H9 (cell line): Measurements from ENCODE around the gene GHR. TPM values are rescaled to one million over a fixed set of nuclear protein-coding genes. Genes with fewer than 3 reads are reported as not detected.

Experiments
- DNase-seq: peaks from one replicate; pipeline ENCODE4 v3.0.0-alpha.2; 2017
- H2AFZ ChIP-seq: one replicate; pipeline ENCODE4 v1.6.1; 2013; ENCODE audit warnings: mild to moderate bottlenecking, low read length, control low read depth, moderate library complexity
- H2AK5ac ChIP-seq: 2 replicates; pipeline ENCODE4 v1.6.1; 2013; ENCODE audit warnings: low read length, control low read depth, mixed read lengths; ENCODE audit not compliant: insufficient read length
- H2BK120ac ChIP-seq: one replicate; pipeline ENCODE4 v1.6.1; 2013; ENCODE audit warnings: low read depth, mild to moderate bottlenecking, low read length, control low read depth, inconsistent platforms; ENCODE audit not compliant: poor library complexity, severe bottlenecking
- H2BK12ac ChIP-seq: 2 replicates; pipeline ENCODE4 v1.6.1; 2013; ENCODE audit warnings: low read length, control low read depth, mixed read lengths, low read depth; ENCODE audit not compliant: insufficient read length
- H2BK15ac ChIP-seq: 2 replicates; pipeline ENCODE4 v1.6.1; 2013; ENCODE audit warnings: low read depth, low read length, control low read depth
- H2BK20ac ChIP-seq: one replicate; pipeline ENCODE4 v1.6.1; 2013; ENCODE audit warnings: low read depth, mild to moderate bottlenecking, low read length, control low read depth, inconsistent platforms; ENCODE audit not compliant: poor library complexity, severe bottlenecking
- H2BK5ac ChIP-seq: 2 replicates; pipeline ENCODE4 v1.6.1; 2013; ENCODE audit warnings: low read length, control low read depth, mixed read lengths; ENCODE audit not compliant: insufficient read length
- H3K14ac ChIP-seq: 2 replicates; pipeline ENCODE4 v1.6.1; 2013; ENCODE audit warnings: low read length, control low read depth; ENCODE audit not compliant: insufficient read depth
- H3K18ac ChIP-seq: 2 replicates; pipeline ENCODE4 v1.6.1; 2013; ENCODE audit warnings: low read depth, mild to moderate bottlenecking, mixed read lengths, low read length, control low read depth; ENCODE audit not compliant: insufficient read length
- H3K23ac ChIP-seq: 2 replicates; pipeline ENCODE4 v1.6.1; 2013; ENCODE audit warnings: low read length, control low read depth, mixed read lengths, low read depth; ENCODE audit not compliant: insufficient read length
- H3K23me2 ChIP-seq: 2 replicates; pipeline ENCODE4 v1.6.1; 2013; ENCODE audit warnings: low read depth, mild to moderate bottlenecking, mixed read lengths, low read length, control low read depth; ENCODE audit not compliant: insufficient read length, poor library complexity, severe bottlenecking
- H3K27ac ChIP-seq: 2 replicates; pipeline ENCODE4 v1.5.1; 2013; ENCODE audit warnings: low read length, control low read depth, mixed read lengths, low read depth; ENCODE audit not compliant: insufficient read length
- H3K27me3 ChIP-seq: 2 replicates; pipeline ENCODE4 v1.6.1; 2013; ENCODE audit warnings: low read length, control low read depth, inconsistent platforms; ENCODE audit not compliant: insufficient read depth
- H3K4ac ChIP-seq: 2 replicates; pipeline ENCODE4 v1.6.1; 2013; ENCODE audit warnings: low read depth, mild to moderate bottlenecking, control low read depth, inconsistent platforms, low read length, moderate library complexity
- H3K4me1 ChIP-seq: 2 replicates; pipeline ENCODE4 v1.6.1; 2013; ENCODE audit warnings: low read length, control low read depth, inconsistent platforms; ENCODE audit not compliant: insufficient read depth
- H3K4me2 ChIP-seq: 2 replicates; pipeline ENCODE4 v1.6.1; 2013; ENCODE audit warnings: low read length, control low read depth, mixed read lengths; ENCODE audit not compliant: insufficient read length, insufficient read depth
- H3K56ac ChIP-seq: 2 replicates; pipeline ENCODE4 v1.6.1; 2013; ENCODE audit warnings: low read depth, mild to moderate bottlenecking, mixed read lengths, low read length, control low read depth; ENCODE audit not compliant: insufficient read length
- H3K79me1 ChIP-seq: 2 replicates; pipeline ENCODE4 v1.6.1; 2013; ENCODE audit warnings: low read depth, mild to moderate bottlenecking, moderate library complexity, low read length, control low read depth, inconsistent platforms; ENCODE audit not compliant: insufficient read depth, poor library complexity, severe bottlenecking
- H3K79me2 ChIP-seq: 2 replicates; pipeline ENCODE4 v1.6.1; 2013; ENCODE audit warnings: low read length, control low read depth, inconsistent platforms; ENCODE audit not compliant: insufficient read depth
- H3K9ac ChIP-seq: 2 replicates; pipeline ENCODE4 v1.6.1; 2013; ENCODE audit warnings: low read length, control low read depth, mixed read lengths; ENCODE audit not compliant: insufficient read length; ENCODE audit errors: extremely low read depth
- H3K9me3 ChIP-seq: one replicate; pipeline ENCODE4 v1.6.1; 2013; ENCODE audit warnings: low read depth, low read length, inconsistent platforms; ENCODE audit not compliant: control insufficient read depth
- H3T11ph ChIP-seq: one replicate; pipeline ENCODE4 v1.6.1; 2013; ENCODE audit warnings: mild to moderate bottlenecking, low read length, control low read depth, inconsistent platforms
- H4K20me1 ChIP-seq: one replicate; pipeline ENCODE4 v1.6.1; 2013; ENCODE audit not compliant: control insufficient read depth, insufficient read length, insufficient read depth
- H4K5ac ChIP-seq: 2 replicates; pipeline ENCODE4 v1.6.1; 2013; ENCODE audit warnings: low read depth, mild to moderate bottlenecking, mixed read lengths, low read length, control low read depth; ENCODE audit not compliant: insufficient read length
- H4K8ac ChIP-seq: replicated peaks from 2 replicates; pipeline ENCODE4 v1.6.1; 2013; ENCODE audit warnings: low read length, control low read depth, mixed read lengths, low read depth; ENCODE audit not compliant: insufficient read length
- H4K91ac ChIP-seq: 2 replicates; pipeline ENCODE4 v1.6.1; 2013; ENCODE audit warnings: low read depth, mild to moderate bottlenecking, moderate library complexity, mixed read lengths, low read length, control low read depth; ENCODE audit not compliant: insufficient read length
- H3K27ac Mint-ChIP-seq, 3 experiments: 2 replicates in 2 of 3; 3 replicates in 1 of 3; pipeline ENCODE4 v1.8.0; 2020 to 2021; ENCODE audit warnings: mixed read lengths in 3 of 3, mild to moderate bottlenecking in 1 of 3, moderate library complexity in 1 of 3
- H3K27me3 Mint-ChIP-seq: 2 replicates; pipeline ENCODE4 v1.8.0; 2021; ENCODE audit warnings: low read depth, mild to moderate bottlenecking, moderate library complexity, mixed read lengths
- H3K36me3 Mint-ChIP-seq, 3 experiments: 2 replicates in 2 of 3; 3 replicates in 1 of 3; pipeline ENCODE4 v1.8.0; 2020 to 2021; ENCODE audit warnings: low read depth in 3 of 3, mixed read lengths in 3 of 3; ENCODE audit not compliant: insufficient read depth in 1 of 3
- H3K4me1 Mint-ChIP-seq, 2 experiments: 2 replicates each; pipeline ENCODE4 v1.8.0; 2020; ENCODE audit warnings: mixed read lengths in 2 of 2
- H3K4me3 Mint-ChIP-seq, 2 experiments: 2 replicates in 1 of 2; 3 replicates in 1 of 2; pipeline ENCODE4 v1.8.0; 2020 to 2021; ENCODE audit warnings: mild to moderate bottlenecking in 2 of 2, mixed read lengths in 2 of 2, moderate library complexity in 1 of 2
- H3K9me3 Mint-ChIP-seq, 2 experiments: 2 replicates in 1 of 2; 3 replicates in 1 of 2; pipeline ENCODE4 v1.8.0; 2020; ENCODE audit warnings: mild to moderate bottlenecking in 2 of 2, mixed read lengths in 2 of 2, moderate library complexity in 1 of 2
- WGBS: extraction: QIAGEN DNeasy Blood & Tissue Kit; methylation state at CpG from one replicate; pipeline ENCODE4 v1.1.7; 2013; ENCODE audit warnings: missing lambda C conversion rate, low lambda C conversion rate, mixed read lengths; ENCODE audit not compliant: insufficient read length; ENCODE audit errors: extremely low coverage; 5-methylcytosine and 5-hydroxymethylcytosine counted together
- total RNA-seq: library from RNA; stranded (reverse); gene quantifications from 2 replicates; pipeline ENCODE4 v1.2.1, GENCODE V29; 2021
- TF ChIP-seq, protein P1 (sequence below): fragments of 200-600 bp; sonication (generic); conservative IDR thresholded peaks from 3 replicates; pipeline ENCODE4 v1.8.0; 2021; ENCODE audit warnings: antibody characterized with exemption, mild to moderate bottlenecking

The GHR gene
- total RNA-seq, 1 experiment from 2014 or later = 0.20 TPM

DNA sequence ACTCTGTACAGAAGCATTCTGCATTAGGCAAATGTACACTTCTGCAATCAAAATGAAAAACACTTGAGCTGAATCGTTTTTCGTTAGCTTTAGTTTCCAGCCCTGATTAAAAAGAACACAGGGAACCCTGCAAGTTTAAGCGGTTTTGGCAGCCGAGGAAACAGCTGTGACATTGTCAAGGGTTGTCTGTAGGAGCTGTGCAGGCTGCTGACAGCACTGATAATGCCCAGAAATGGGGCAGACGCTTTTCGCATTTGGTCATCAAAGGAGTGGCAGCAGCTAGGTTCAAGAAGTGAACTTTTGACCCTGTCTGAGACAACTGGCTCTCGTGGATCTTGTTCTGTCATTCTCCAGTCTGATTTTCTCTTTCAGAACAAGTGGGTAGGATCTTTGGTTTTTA is 167.8 kb downstream of the GHR start:
- no peak overlapping the region for H2AK5ac ChIP-seq
- no peak overlapping the region for H4K8ac ChIP-seq
- no peak overlapping the region for H2BK120ac ChIP-seq
- H2AFZ ChIP-seq = no peak overlapping the region
- no peaks in the 10 kb centered on the region; the same call in 1 of the 2 replicates for H3K4me1 ChIP-seq
- H3T11ph ChIP-seq = no peak overlapping the region
- no peak overlapping the region for H3K14ac ChIP-seq
- H3K79me2 ChIP-seq = no peaks in the 10 kb centered on the region
- no peak overlapping the region for H3K4me2 ChIP-seq
- H4K5ac ChIP-seq = no peak overlapping the region
- no peak overlapping the region for H2BK12ac ChIP-seq
- Mint-ChIP-seq H3K27me3 (no peaks in the 10 kb centered on the region), H3K36me3 (no peaks in the 10 kb centered on the region), H3K4me3 (no peak overlapping the region), H3K9me3 (no peaks in the 10 kb centered on the region), H3K27ac (no peak overlapping the region), H3K4me1 (peaks cover 0 to 6% of the 10 kb centered on the region in 2 experiments; a peak in 2 of 4 replicates)
- DNase-seq = no peak
- no peak overlapping the region for H3K18ac ChIP-seq
- H4K20me1 ChIP-seq = no peaks in the 10 kb centered on the region
- no peak overlapping the region for H3K4ac ChIP-seq
- H2BK20ac ChIP-seq = no peak overlapping the region
- H3K56ac ChIP-seq = no peak overlapping the region
- no peak overlapping the region for H3K9ac ChIP-seq
- H3K23me2 ChIP-seq = no peaks in the 10 kb centered on the region
- no peaks in the 10 kb centered on the region for H3K79me1 ChIP-seq
- no peak overlapping the region for H2BK15ac ChIP-seq
- no peaks in the 10 kb centered on the region for H3K27me3 ChIP-seq
- no peak overlapping the region for H3K27ac ChIP-seq
- H2BK5ac ChIP-seq = no peak overlapping the region
- H3K23ac ChIP-seq = no peak overlapping the region
- no peak overlapping the region for H4K91ac ChIP-seq
- H3K9me3 ChIP-seq = no peaks in the 10 kb centered on the region
- TF ChIP-seq, protein P1, sequence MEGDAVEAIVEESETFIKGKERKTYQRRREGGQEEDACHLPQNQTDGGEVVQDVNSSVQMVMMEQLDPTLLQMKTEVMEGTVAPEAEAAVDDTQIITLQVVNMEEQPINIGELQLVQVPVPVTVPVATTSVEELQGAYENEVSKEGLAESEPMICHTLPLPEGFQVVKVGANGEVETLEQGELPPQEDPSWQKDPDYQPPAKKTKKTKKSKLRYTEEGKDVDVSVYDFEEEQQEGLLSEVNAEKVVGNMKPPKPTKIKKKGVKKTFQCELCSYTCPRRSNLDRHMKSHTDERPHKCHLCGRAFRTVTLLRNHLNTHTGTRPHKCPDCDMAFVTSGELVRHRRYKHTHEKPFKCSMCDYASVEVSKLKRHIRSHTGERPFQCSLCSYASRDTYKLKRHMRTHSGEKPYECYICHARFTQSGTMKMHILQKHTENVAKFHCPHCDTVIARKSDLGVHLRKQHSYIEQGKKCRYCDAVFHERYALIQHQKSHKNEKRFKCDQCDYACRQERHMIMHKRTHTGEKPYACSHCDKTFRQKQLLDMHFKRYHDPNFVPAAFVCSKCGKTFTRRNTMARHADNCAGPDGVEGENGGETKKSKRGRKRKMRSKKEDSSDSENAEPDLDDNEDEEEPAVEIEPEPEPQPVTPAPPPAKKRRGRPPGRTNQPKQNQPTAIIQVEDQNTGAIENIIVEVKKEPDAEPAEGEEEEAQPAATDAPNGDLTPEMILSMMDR = no peak
- WGBS = no CpG with 5 or more reads among the region's 7 CpGs
